GM21526 (cell line): ENCODE measurements around the gene TOR1B.
"Not testable (repeated sequence)": the region's sequence is repeated elsewhere in the genome, so short reads cannot be mapped to it uniquely, and the experiment has no call there.

Source experiments
- ATAC-seq: cut with Tn5 transposase; IDR thresholded peaks from one replicate; pipeline ENCODE4 v1.9.1; 2021; ENCODE audit warnings: moderate library complexity; ENCODE audit not compliant: unreplicated experiment, low FRiP score

Gene TOR1B

GRCh38 chr9:129802833-129803675 lies at the start of gene TOR1B:
Gene TOR1B (plus strand): TSS chr9:129803184. CDS start chr9:129803213, 29 bp downstream.
- peak; percentile 83 for ATAC-seq

- ATAC-seq: no peak
Observed at GRCh38 chr9:129755151-129755550, 47.8 kb upstream of the TOR1B start.

- ATAC-seq: no peak
Observed at GRCh38 chr9:129756191-129756590, 46.8 kb upstream of the TOR1B start.

- no peak for ATAC-seq
Observed at GRCh38 chr9:129757045-129757444, 45.9 kb upstream of the TOR1B start.

GRCh38 chr9:129759319-129759718 lies 43.7 kb upstream of the TOR1B start:
- no peak for ATAC-seq

- no peak for ATAC-seq
Observed at GRCh38 chr9:129759804-129760502, 43.0 kb upstream of the TOR1B start.

- not testable (repeated sequence) for ATAC-seq
Observed at GRCh38 chr9:129760784-129761183, 42.2 kb upstream of the TOR1B start.

GRCh38 chr9:129761293-129761900 lies 41.6 kb upstream of the TOR1B start:
- ATAC-seq: no peak

- ATAC-seq: no peak
Observed at GRCh38 chr9:129761901-129762369, 41.0 kb upstream of the TOR1B start.

- not testable (repeated sequence) for ATAC-seq
Observed at GRCh38 chr9:129762370-129762984, 40.5 kb upstream of the TOR1B start.

- no peak for ATAC-seq
Observed at GRCh38 chr9:129762985-129763926, 39.7 kb upstream of the TOR1B start.

GRCh38 chr9:129765764-129766317 lies 37.1 kb upstream of the TOR1B start:
- ATAC-seq: no peak

GRCh38 chr9:129768486-129768885 lies 34.5 kb upstream of the TOR1B start:
- ATAC-seq: no peak

- no peak for ATAC-seq
Observed at GRCh38 chr9:129769669-129770068, 33.3 kb upstream of the TOR1B start.

GRCh38 chr9:129770741-129771140 lies 32.2 kb upstream of the TOR1B start:
- no peak for ATAC-seq

- ATAC-seq: no peak
Observed at GRCh38 chr9:129773262-129774048, 29.5 kb upstream of the TOR1B start.

GRCh38 chr9:129774791-129775447 lies 28.1 kb upstream of the TOR1B start:
- no peak for ATAC-seq

- ATAC-seq: no peak
Observed at GRCh38 chr9:129775448-129775798, 27.6 kb upstream of the TOR1B start.
